ENCODE data around the gene STXBP2. TPM values are rescaled to one million over a fixed set of nuclear protein-coding genes. Genes with fewer than 3 reads are reported as not detected.

The STXBP2 gene
- total RNA-seq, 1 experiment from 2014 or later = 92.5 TPM

DNA sequence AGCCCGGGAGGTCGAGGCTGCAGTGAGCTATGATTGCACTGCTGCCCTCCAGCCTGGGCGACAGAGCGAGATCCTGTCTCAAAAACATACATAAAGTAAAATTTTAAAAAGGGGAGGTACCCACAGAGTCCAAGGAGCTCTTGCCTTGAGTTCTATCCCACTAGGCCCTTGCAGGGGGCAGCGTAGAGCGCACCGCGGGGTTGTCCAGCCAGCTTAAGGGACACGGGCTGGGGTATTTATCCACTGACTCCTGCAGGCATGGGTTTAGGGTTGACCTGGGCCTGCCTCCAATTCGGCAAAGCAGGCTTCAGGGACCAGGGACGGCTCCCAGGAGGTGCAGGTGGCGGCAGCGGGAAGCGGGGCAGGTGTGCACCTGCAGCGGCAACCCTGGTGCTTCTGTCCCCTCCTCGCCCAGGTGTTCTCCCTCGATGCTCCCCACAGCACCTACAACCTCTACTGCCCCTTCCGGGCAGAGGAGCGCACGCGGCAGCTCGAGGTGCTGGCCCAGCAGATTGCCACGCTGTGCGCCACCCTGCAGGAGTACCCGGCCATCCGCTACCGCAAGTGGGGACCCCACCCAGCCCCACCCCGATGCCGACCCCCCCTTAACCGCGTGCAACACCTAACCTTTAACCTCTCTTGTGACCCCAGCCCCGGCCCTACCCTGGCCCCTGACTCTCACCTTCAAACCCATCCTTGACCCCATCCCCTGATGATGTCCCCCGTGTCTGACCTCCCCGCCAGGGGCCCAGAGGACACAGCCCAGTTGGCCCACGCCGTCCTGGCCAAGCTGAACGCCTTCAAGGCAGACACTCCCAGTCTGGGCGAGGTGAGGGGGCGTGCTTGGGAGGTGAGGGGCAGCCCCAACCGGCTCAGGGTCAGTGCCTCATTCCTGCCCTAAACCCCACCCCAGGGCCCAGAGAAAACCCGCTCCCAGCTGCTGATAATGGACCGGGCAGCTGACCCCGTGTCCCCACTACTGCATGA is 4.7 kb downstream of the STXBP2 start:
- no peak overlapping the region for H2BK20ac ChIP-seq (ENCODE audit: low read depth, low read length, poor library complexity, severe bottlenecking)
- Mint-ChIP-seq H3K9me3 (no peaks in the 10 kb centered on the region; a peak in 1 of 5 replicates), H3K27me3 (ENCODE audit: low read depth) (peaks cover 3% of the 10 kb centered on the region), H3K27ac (0 out of 7 replicates have a peak overlapping the region, but pooled peaks of 1 of the 3 experiments have one; percentile 48), H3K4me1 (peaks cover 0 to 11% of the 10 kb centered on the region in 2 experiments; a peak in 2 of 4 replicates), H3K4me3 (no peak overlapping the region; a peak in 1 of 5 replicates), H3K36me3 (ENCODE audit: insufficient read depth in 1 of 3, low read depth in 3 of 3) (peaks cover 9 to 26% (median 17%) of the 10 kb centered on the region in 3 experiments)
- no peak overlapping the region for H2AFZ ChIP-seq (ENCODE audit: low read length)
- no peak overlapping the region for H3K4ac ChIP-seq (ENCODE audit: low read depth, low read length)
- no peaks in the 10 kb centered on the region for H3K4me1 ChIP-seq (ENCODE audit: insufficient read depth, low read length)
- no CpG with 5 or more reads among the region's 43 CpGs for WGBS (ENCODE audit: extremely low coverage, insufficient read length, low lambda C conversion rate)
- H2BK120ac ChIP-seq (ENCODE audit: low read depth, low read length, poor library complexity, severe bottlenecking) = no peak overlapping the region
- no peak overlapping the region for H2AK5ac ChIP-seq (ENCODE audit: insufficient read length, low read length)
- no peak overlapping the region for H3T11ph ChIP-seq (ENCODE audit: low read length)
- no peak overlapping the region for H4K8ac ChIP-seq (replicated peaks; ENCODE audit: insufficient read length, low read depth, low read length)
- H3K4me2 ChIP-seq (ENCODE audit: insufficient read depth, insufficient read length, low read length) = no peak overlapping the region
- H3K56ac ChIP-seq (ENCODE audit: insufficient read length, low read depth, low read length) = no peak overlapping the region
- H3K23me2 ChIP-seq (ENCODE audit: insufficient read length, low read depth, low read length, poor library complexity, severe bottlenecking) = no peaks in the 10 kb centered on the region
- H3K27ac ChIP-seq (ENCODE audit: insufficient read length, low read depth, low read length) = no peak overlapping the region
- DNase-seq = peak; percentile 51
- H3K14ac ChIP-seq (ENCODE audit: insufficient read depth, low read length) = no peak overlapping the region
- TF ChIP-seq, protein P1, sequence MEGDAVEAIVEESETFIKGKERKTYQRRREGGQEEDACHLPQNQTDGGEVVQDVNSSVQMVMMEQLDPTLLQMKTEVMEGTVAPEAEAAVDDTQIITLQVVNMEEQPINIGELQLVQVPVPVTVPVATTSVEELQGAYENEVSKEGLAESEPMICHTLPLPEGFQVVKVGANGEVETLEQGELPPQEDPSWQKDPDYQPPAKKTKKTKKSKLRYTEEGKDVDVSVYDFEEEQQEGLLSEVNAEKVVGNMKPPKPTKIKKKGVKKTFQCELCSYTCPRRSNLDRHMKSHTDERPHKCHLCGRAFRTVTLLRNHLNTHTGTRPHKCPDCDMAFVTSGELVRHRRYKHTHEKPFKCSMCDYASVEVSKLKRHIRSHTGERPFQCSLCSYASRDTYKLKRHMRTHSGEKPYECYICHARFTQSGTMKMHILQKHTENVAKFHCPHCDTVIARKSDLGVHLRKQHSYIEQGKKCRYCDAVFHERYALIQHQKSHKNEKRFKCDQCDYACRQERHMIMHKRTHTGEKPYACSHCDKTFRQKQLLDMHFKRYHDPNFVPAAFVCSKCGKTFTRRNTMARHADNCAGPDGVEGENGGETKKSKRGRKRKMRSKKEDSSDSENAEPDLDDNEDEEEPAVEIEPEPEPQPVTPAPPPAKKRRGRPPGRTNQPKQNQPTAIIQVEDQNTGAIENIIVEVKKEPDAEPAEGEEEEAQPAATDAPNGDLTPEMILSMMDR (conservative IDR thresholded peaks at IDR 0.05) = peak; percentile 61
- H3K79me1 ChIP-seq (ENCODE audit: insufficient read depth, low read depth, low read length, poor library complexity, severe bottlenecking) = no peaks in the 10 kb centered on the region
- no peak overlapping the region for H2BK12ac ChIP-seq (ENCODE audit: insufficient read length, low read depth, low read length)
- H3K23ac ChIP-seq (ENCODE audit: insufficient read length, low read depth, low read length) = no peak overlapping the region
- no peak overlapping the region for H4K5ac ChIP-seq (ENCODE audit: insufficient read length, low read depth, low read length)
- no peaks in the 10 kb centered on the region for H4K20me1 ChIP-seq (ENCODE audit: control insufficient read depth, insufficient read depth, insufficient read length)
- no peak overlapping the region for H2BK15ac ChIP-seq (ENCODE audit: low read depth, low read length)
- no peak overlapping the region for H4K91ac ChIP-seq (ENCODE audit: insufficient read length, low read depth, low read length)
- H2BK5ac ChIP-seq (ENCODE audit: insufficient read length, low read length) = no peak overlapping the region
- H3K27me3 ChIP-seq (ENCODE audit: insufficient read depth, low read length) = no peaks in the 10 kb centered on the region; the same call in 1 of the 2 replicates
- H3K18ac ChIP-seq (ENCODE audit: insufficient read length, low read depth, low read length) = no peak overlapping the region
- no peaks in the 10 kb centered on the region for H3K9me3 ChIP-seq (ENCODE audit: control insufficient read depth, low read depth, low read length)
- H3K79me2 ChIP-seq (ENCODE audit: insufficient read depth, low read length) = no peaks in the 10 kb centered on the region
- H3K9ac ChIP-seq (ENCODE audit: extremely low read depth, insufficient read length, low read length) = no peak overlapping the region
